ENCODE results near the gene KIRREL3.

Gene KIRREL3

GRCh38 chr11:126951465-126951864 lies 49.1 kb downstream of the KIRREL3 start:
- Histone ChIP-seq H3K4ac (ENCODE audit: low read depth, low read length) (no peak overlapping the region), H4K8ac (ENCODE audit: low read depth, low read length) (no peak overlapping the region), H2AK5ac (ENCODE audit: low read length) (no peak overlapping the region), H3K56ac (ENCODE audit: low read length) (no peak overlapping the region), H3K79me1 (ENCODE audit: low read length) (no peaks in the 10 kb centered on the region), H3K4me2 (ENCODE audit: low read length) (no peak overlapping the region), H3K79me2 (ENCODE audit: control insufficient read depth, insufficient read depth, low read length) (no peaks in the 10 kb centered on the region), H3K23ac (ENCODE audit: low read length) (no peak overlapping the region), H3K9ac (ENCODE audit: low read length) (no peak overlapping the region), H2BK15ac (replicated peaks; ENCODE audit: low read depth) (no peak overlapping the region), H3K27me3 (ENCODE audit: insufficient read depth, low read length, poor library complexity) (no peaks in the 10 kb centered on the region), H3K4me1 (ENCODE audit: control insufficient read depth, low read depth, low read length) (no peaks in the 10 kb centered on the region), H3K36me3 (ENCODE audit: control insufficient read depth, insufficient read depth, low read length) (no peaks in the 10 kb centered on the region), H4K5ac (ENCODE audit: low read length) (no peak overlapping the region), H3K27ac (ENCODE audit: low read depth, low read length) (no peak overlapping the region), H2BK120ac (ENCODE audit: low read depth, low read length) (no peak overlapping the region), H2BK5ac (ENCODE audit: low read length) (no peak overlapping the region), H3K18ac (ENCODE audit: low read length) (no peak overlapping the region), H3K4me3 (ENCODE audit: low read length) (no peak overlapping the region)
- no peak for DNase-seq
- no CpG with 5 or more reads among the region's 3 CpGs for WGBS (ENCODE audit: extremely low coverage, insufficient coverage, low lambda C conversion rate)

- H2AK5ac ChIP-seq (ENCODE audit: low read length): no peak overlapping the region
- no peaks in the 10 kb centered on the region for H3K27me3 ChIP-seq (ENCODE audit: insufficient read depth, low read length, poor library complexity)
- no peak for DNase-seq
- H4K8ac ChIP-seq (ENCODE audit: low read depth, low read length): no peak overlapping the region
- H2BK15ac ChIP-seq (replicated peaks; ENCODE audit: low read depth): no peak overlapping the region
- no peak overlapping the region for H4K5ac ChIP-seq (ENCODE audit: low read length)
- H2BK120ac ChIP-seq (ENCODE audit: low read depth, low read length): no peak overlapping the region
- no CpG with 5 or more reads among the region's 6 CpGs for WGBS (ENCODE audit: extremely low coverage, insufficient coverage, low lambda C conversion rate)
- H2BK5ac ChIP-seq (ENCODE audit: low read length): no peak overlapping the region
- no peak overlapping the region for H3K4me2 ChIP-seq (ENCODE audit: low read length)
- no peaks in the 10 kb centered on the region for H3K79me2 ChIP-seq (ENCODE audit: control insufficient read depth, insufficient read depth, low read length)
- no peaks in the 10 kb centered on the region for H3K4me1 ChIP-seq (ENCODE audit: control insufficient read depth, low read depth, low read length)
- no peak overlapping the region for H3K27ac ChIP-seq (ENCODE audit: low read depth, low read length)
- H3K79me1 ChIP-seq (ENCODE audit: low read length): no peaks in the 10 kb centered on the region
- H3K9ac ChIP-seq (ENCODE audit: low read length): no peak overlapping the region
- H3K56ac ChIP-seq (ENCODE audit: low read length): no peak overlapping the region
- H3K4me3 ChIP-seq (ENCODE audit: low read length): no peak overlapping the region
- no peak overlapping the region for H3K4ac ChIP-seq (ENCODE audit: low read depth, low read length)
- no peak overlapping the region for H3K18ac ChIP-seq (ENCODE audit: low read length)
- H3K36me3 ChIP-seq (ENCODE audit: control insufficient read depth, insufficient read depth, low read length): no peaks in the 10 kb centered on the region
- no peak overlapping the region for H3K23ac ChIP-seq (ENCODE audit: low read length)
Measured at GRCh38 chr11:126949066-126949891, 51.3 kb downstream of the KIRREL3 start.

- no peak overlapping the region for H3K18ac ChIP-seq (ENCODE audit: low read length)
- H2BK120ac ChIP-seq (ENCODE audit: low read depth, low read length): no peak overlapping the region
- no peak overlapping the region for H4K5ac ChIP-seq (ENCODE audit: low read length)
- H2BK15ac ChIP-seq (replicated peaks; ENCODE audit: low read depth): no peak overlapping the region
- H2AK5ac ChIP-seq (ENCODE audit: low read length): no peak overlapping the region
- H3K56ac ChIP-seq (ENCODE audit: low read length): no peak overlapping the region
- DNase-seq: no peak
- H3K79me1 ChIP-seq (ENCODE audit: low read length): no peaks in the 10 kb centered on the region
- no peaks in the 10 kb centered on the region for H3K4me1 ChIP-seq (ENCODE audit: control insufficient read depth, low read depth, low read length)
- no peak overlapping the region for H3K9ac ChIP-seq (ENCODE audit: low read length)
- H3K4me2 ChIP-seq (ENCODE audit: low read length): no peak overlapping the region
- H2BK5ac ChIP-seq (ENCODE audit: low read length): no peak overlapping the region
- no peak overlapping the region for H3K27ac ChIP-seq (ENCODE audit: low read depth, low read length)
- H3K36me3 ChIP-seq (ENCODE audit: control insufficient read depth, insufficient read depth, low read length): no peaks in the 10 kb centered on the region
- no CpG with 5 or more reads among the region's 1 CpG for WGBS (ENCODE audit: extremely low coverage, insufficient coverage, low lambda C conversion rate)
- no peak overlapping the region for H4K8ac ChIP-seq (ENCODE audit: low read depth, low read length)
- no peak overlapping the region for H3K4me3 ChIP-seq (ENCODE audit: low read length)
- no peaks in the 10 kb centered on the region for H3K79me2 ChIP-seq (ENCODE audit: control insufficient read depth, insufficient read depth, low read length)
- H3K23ac ChIP-seq (ENCODE audit: low read length): no peak overlapping the region
- no peak overlapping the region for H3K4ac ChIP-seq (ENCODE audit: low read depth, low read length)
- no peaks in the 10 kb centered on the region for H3K27me3 ChIP-seq (ENCODE audit: insufficient read depth, low read length, poor library complexity)
Measured at GRCh38 chr11:126948563-126948962, 52.0 kb downstream of the KIRREL3 start.

GRCh38 chr11:126945319-126945718 lies 55.3 kb downstream of the KIRREL3 start:
- no CpG with 5 or more reads among the region's 3 CpGs for WGBS (ENCODE audit: extremely low coverage, insufficient coverage, low lambda C conversion rate)
- H3K4me1 ChIP-seq (ENCODE audit: control insufficient read depth, low read depth, low read length): no peaks in the 10 kb centered on the region
- H3K9ac ChIP-seq (ENCODE audit: low read length): no peak overlapping the region
- no peaks in the 10 kb centered on the region for H3K27me3 ChIP-seq (ENCODE audit: insufficient read depth, low read length, poor library complexity)
- H3K23ac ChIP-seq (ENCODE audit: low read length): no peak overlapping the region
- no peak overlapping the region for H2BK15ac ChIP-seq (replicated peaks; ENCODE audit: low read depth)
- H2BK5ac ChIP-seq (ENCODE audit: low read length): no peak overlapping the region
- no peak overlapping the region for H3K4me2 ChIP-seq (ENCODE audit: low read length)
- H2BK120ac ChIP-seq (ENCODE audit: low read depth, low read length): no peak overlapping the region
- H4K5ac ChIP-seq (ENCODE audit: low read length): no peak overlapping the region
- no peak overlapping the region for H3K4me3 ChIP-seq (ENCODE audit: low read length)
- H3K36me3 ChIP-seq (ENCODE audit: control insufficient read depth, insufficient read depth, low read length): no peaks in the 10 kb centered on the region
- H3K27ac ChIP-seq (ENCODE audit: low read depth, low read length): no peak overlapping the region
- no peak overlapping the region for H2AK5ac ChIP-seq (ENCODE audit: low read length)
- DNase-seq: peak; percentile 33
- H3K56ac ChIP-seq (ENCODE audit: low read length): no peak overlapping the region
- H4K8ac ChIP-seq (ENCODE audit: low read depth, low read length): no peak overlapping the region
- no peak overlapping the region for H3K18ac ChIP-seq (ENCODE audit: low read length)
- no peak overlapping the region for H3K4ac ChIP-seq (ENCODE audit: low read depth, low read length)
- no peaks in the 10 kb centered on the region for H3K79me1 ChIP-seq (ENCODE audit: low read length)
- H3K79me2 ChIP-seq (ENCODE audit: control insufficient read depth, insufficient read depth, low read length): no peaks in the 10 kb centered on the region

- no CpG with 5 or more reads among the region's 7 CpGs for WGBS (ENCODE audit: extremely low coverage, insufficient coverage, low lambda C conversion rate)
- H3K9ac ChIP-seq (ENCODE audit: low read length): no peak overlapping the region
- H3K4ac ChIP-seq (ENCODE audit: low read depth, low read length): no peak overlapping the region
- H3K4me2 ChIP-seq (ENCODE audit: low read length): no peak overlapping the region
- no peaks in the 10 kb centered on the region for H3K4me1 ChIP-seq (ENCODE audit: control insufficient read depth, low read depth, low read length)
- no peak overlapping the region for H3K56ac ChIP-seq (ENCODE audit: low read length)
- H4K5ac ChIP-seq (ENCODE audit: low read length): no peak overlapping the region
- no peak overlapping the region for H3K27ac ChIP-seq (ENCODE audit: low read depth, low read length)
- no peaks in the 10 kb centered on the region for H3K79me1 ChIP-seq (ENCODE audit: low read length)
- H3K4me3 ChIP-seq (ENCODE audit: low read length): no peak overlapping the region
- no peak overlapping the region for H3K23ac ChIP-seq (ENCODE audit: low read length)
- H4K8ac ChIP-seq (ENCODE audit: low read depth, low read length): no peak overlapping the region
- H2AK5ac ChIP-seq (ENCODE audit: low read length): no peak overlapping the region
- H3K36me3 ChIP-seq (ENCODE audit: control insufficient read depth, insufficient read depth, low read length): no peaks in the 10 kb centered on the region
- no peak overlapping the region for H2BK15ac ChIP-seq (replicated peaks; ENCODE audit: low read depth)
- DNase-seq: no peak
- no peaks in the 10 kb centered on the region for H3K79me2 ChIP-seq (ENCODE audit: control insufficient read depth, insufficient read depth, low read length)
- H3K27me3 ChIP-seq (ENCODE audit: insufficient read depth, low read length, poor library complexity): no peaks in the 10 kb centered on the region
- no peak overlapping the region for H2BK120ac ChIP-seq (ENCODE audit: low read depth, low read length)
- no peak overlapping the region for H3K18ac ChIP-seq (ENCODE audit: low read length)
- no peak overlapping the region for H2BK5ac ChIP-seq (ENCODE audit: low read length)
Measured at GRCh38 chr11:126943316-126943715, 57.3 kb downstream of the KIRREL3 start.

- Histone ChIP-seq H3K56ac (ENCODE audit: low read length) (no peak overlapping the region), H3K36me3 (ENCODE audit: control insufficient read depth, insufficient read depth, low read length) (no peaks in the 10 kb centered on the region), H3K4me1 (ENCODE audit: control insufficient read depth, low read depth, low read length) (no peaks in the 10 kb centered on the region), H3K4me3 (ENCODE audit: low read length) (no peak overlapping the region), H3K79me2 (ENCODE audit: control insufficient read depth, insufficient read depth, low read length) (no peaks in the 10 kb centered on the region), H3K23ac (ENCODE audit: low read length) (no peak overlapping the region), H4K5ac (ENCODE audit: low read length) (no peak overlapping the region), H3K18ac (ENCODE audit: low read length) (no peak overlapping the region), H4K8ac (ENCODE audit: low read depth, low read length) (no peak overlapping the region), H3K27me3 (ENCODE audit: insufficient read depth, low read length, poor library complexity) (no peaks in the 10 kb centered on the region), H3K27ac (ENCODE audit: low read depth, low read length) (no peak overlapping the region), H3K9ac (ENCODE audit: low read length) (no peak overlapping the region), H2BK15ac (replicated peaks; ENCODE audit: low read depth) (no peak overlapping the region), H3K4ac (ENCODE audit: low read depth, low read length) (no peak overlapping the region), H2BK5ac (ENCODE audit: low read length) (no peak overlapping the region), H2BK120ac (ENCODE audit: low read depth, low read length) (no peak overlapping the region), H3K4me2 (ENCODE audit: low read length) (no peak overlapping the region), H3K79me1 (ENCODE audit: low read length) (no peaks in the 10 kb centered on the region), H2AK5ac (ENCODE audit: low read length) (no peak overlapping the region)
- no peak for DNase-seq
- no CpG with 5 or more reads among the region's 4 CpGs for WGBS (ENCODE audit: extremely low coverage, insufficient coverage, low lambda C conversion rate)
Measured at GRCh38 chr11:126942146-126942545, 58.4 kb downstream of the KIRREL3 start.
